Esophagus squamous epithelium (tissue), 4 donors: ENCODE data around the gene ABCA8.

ENCODE experiments used
- CTCF ChIP-seq, 6 experiments: fragments of 450-650 bp in 4 of 6; fragments of 200-600 bp in 2 of 6; sonication (generic) in 2 of 6; IDR thresholded peaks; one replicate each; pipeline ENCODE4 v1.5.1; 2016 to 2019; ENCODE audit warnings: antibody characterized with exemption in 6 of 6, mild to moderate bottlenecking in 4 of 6, moderate library complexity in 4 of 6
- POLR2A ChIP-seq, 4 donors: fragments of 450-650 bp; IDR thresholded peaks; one replicate each; pipeline ENCODE4 v1.6.1; 2017; ENCODE audit warnings: antibody characterized with exemption in 4 of 4, mild to moderate bottlenecking in 4 of 4, moderate library complexity in 3 of 4

- TF ChIP-seq CTCF (IDR thresholded peaks at IDR 0.05) (no peak), POLR2A (IDR thresholded peaks at IDR 0.05) (no peak)
Measured at GRCh38 chr17:68969101-68969500, 13.9 kb upstream of the ABCA8 start.
